Inflammatory macrophage (primary cell): ENCODE data around the gene KREMEN2.

ENCODE experiments used
- DNase-seq, 2 donors: peaks; one replicate each; pipeline ENCODE4 v3.0.0-alpha.2; 2020 to 2022

Gene KREMEN2

GRCh38 chr16:3004781-3005284, 40.8 kb downstream of the KREMEN2 start:
- peak in 1 of 2 donors; percentile 46 for DNase-seq

DNA sequence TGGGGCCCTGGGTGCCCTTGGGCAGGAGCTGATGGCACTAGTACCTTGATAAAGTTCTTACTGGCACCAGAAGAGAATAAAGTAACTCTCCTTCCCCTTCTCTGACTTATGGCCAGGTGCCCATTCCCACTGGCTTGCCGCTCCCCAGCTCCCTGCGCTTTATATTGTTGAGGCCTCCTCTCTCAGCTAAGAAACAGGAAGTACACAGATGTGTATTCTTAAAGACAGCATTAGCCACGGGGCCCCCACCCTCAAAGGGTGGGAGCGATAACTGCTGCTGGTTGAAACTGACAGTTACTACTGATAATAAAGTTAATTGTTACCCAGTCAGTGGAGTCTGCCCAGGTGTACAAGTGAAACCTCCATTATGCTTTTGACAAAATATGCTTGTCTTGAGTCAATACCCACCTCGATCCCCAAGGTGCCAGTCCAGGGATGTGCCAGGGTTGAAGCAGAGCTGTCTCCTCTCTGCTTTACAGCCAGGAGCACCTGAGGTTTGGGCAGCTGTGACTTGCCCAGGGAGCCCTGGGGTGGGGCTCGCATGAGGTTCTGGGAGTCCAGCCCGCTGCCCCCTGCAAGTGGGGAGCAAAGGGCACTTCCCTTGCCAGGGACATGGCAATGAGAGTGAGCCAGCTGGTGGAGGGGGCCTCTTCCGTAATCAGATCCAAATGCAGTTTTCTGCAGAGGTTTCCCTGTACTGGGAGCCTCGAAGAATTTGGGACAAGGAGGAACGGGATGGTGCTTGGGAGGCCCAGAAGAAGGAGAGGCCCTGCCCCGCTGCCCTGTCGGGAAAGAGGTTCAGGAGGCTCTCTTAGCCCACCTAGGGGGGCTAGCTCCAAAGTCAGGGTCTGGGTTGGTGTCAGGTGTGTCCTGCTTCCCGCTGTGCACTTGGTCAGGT, 43.2 kb downstream of the KREMEN2 start:
- DNase-seq, result peak; percentile 16 to 42

- DNase-seq, result peak; percentile 67 to 84
Measured at GRCh38 chr16:3007957-3008689, 44.0 kb downstream of the KREMEN2 start.

DNA sequence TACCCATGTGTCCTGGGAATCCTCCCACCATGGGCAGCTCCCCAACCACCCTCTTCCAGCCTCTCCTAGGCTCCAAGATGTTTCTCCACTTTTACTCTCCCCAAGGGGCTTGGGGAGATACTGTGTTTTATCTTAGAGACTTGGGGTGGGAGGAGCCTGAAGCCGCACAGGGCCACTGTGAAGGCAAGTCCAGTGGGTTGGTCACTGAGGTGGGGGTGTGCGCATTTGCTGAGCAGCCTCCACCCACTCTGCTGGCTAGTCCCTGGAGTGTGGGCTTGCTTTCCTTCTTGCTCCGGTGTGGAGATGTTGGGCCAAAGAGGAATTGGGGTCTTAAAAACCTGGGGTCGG, 44.6 kb downstream of the KREMEN2 start:
- peak in 1 of 2 donors; percentile 35 for DNase-seq

- no peak for DNase-seq
Measured at GRCh38 chr16:3009568-3010390, 45.7 kb downstream of the KREMEN2 start.

DNA sequence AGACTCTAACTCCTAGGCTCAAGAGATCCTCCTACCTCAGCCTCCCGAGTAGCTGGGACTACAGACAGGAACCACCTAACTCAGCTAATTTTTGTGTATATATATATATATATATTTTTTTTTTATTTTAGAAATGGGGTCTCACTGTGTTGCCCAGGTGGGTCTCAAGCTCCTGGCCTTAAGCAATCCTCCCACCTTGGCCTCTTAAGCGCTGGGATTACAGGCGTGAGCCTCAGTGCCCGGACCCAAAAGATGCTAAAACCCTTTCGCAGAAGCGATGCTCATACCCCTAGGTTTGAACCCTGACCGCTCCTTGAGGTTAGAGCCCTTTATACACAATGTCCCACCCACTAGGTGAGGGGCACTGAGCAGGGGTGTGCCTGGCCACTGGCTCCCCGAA, 46.4 kb downstream of the KREMEN2 start:
- DNase-seq, result no peak

DNA sequence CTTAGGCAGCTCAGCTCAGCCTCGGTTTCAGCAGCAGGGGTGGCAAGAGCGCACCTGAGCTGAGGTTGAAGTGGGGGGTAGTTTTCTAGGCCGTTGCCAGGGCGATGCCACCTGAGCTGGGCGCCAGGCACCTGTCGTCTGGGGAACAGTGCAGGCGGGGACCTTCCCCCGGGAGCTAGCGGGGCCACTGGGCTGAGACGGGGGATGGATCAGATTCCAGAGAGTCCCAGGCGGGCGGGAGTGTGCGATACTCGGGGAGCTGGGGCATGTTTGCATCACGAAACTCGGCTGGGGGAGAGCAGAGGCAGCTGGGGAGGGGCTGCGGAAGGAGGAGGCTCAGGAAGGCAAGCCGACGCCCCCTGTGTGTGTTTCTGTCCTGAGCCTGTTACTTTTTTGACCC, 48.2 kb downstream of the KREMEN2 start:
- no peak for DNase-seq

DNA sequence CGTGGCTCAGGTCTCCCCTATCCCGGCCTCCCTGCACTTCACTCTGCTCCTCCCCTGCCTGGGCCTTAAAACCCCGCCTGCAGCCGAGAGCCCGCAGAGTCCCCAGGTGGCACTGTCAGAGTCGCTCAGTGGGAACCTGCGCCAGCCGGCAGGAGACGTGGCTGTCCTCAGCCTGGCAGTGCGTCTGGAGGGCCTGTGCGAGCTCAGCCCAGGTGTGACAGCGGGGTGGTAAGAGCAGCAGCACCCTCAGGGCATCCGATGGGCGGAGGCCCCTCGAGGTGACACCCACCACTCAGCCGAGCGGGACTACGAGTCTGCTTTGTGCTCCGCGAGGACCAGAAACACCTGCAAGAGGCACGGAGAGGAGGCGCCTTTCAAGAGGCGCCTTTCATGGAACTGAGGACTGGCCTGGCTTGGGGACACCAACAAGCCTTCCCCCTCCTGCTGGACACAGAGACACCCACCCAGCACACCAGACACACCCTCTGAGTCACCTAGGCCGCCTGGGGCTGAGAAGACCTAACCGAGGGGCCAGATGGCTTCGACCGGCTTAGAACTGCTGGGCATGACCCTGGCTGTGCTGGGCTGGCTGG, 48.8 kb downstream of the KREMEN2 start, which contains the start of gene CLDN9:
Gene CLDN9 (plus strand): TSS at position 96 of the 593 bp plus-strand sequence. CDS start 440 bp downstream, at position 536.
- DNase-seq, result no peak

- no peak for DNase-seq
Measured at GRCh38 chr16:3013491-3013951, 49.4 kb downstream of the KREMEN2 start.

DNA sequence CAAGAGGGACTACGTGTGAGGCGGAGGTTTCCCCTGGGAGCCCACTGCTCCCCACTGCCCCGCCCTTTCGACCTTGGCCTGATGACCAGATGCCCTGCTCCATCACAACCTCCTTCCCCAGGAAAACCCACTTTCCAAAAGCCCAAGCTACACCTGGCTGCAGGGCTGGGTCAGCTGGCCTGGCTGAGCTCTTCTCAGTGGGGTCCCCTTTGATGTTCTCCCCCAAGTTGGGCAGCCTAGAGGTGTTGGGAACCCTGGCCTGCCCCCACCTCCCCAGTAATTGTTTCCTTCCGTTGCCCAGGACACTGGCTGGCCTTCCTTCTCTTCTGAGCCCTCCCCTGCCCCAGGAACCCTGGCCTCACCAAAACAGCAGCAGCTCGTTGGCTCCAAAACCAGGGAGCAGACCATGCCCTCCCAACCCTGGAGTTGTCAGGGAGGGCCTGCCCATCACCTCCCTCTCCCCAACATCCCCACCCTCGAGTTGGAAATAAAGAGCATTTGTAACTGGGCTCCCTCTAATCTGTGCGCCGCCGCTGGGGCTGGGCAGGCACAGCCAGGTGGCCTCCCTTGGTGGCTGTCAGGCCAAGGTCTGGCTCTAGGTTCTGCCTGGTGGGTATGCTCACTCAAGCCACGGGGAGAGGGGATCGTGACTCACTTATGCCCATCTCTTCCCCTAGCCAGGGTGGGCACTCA, 50.1 kb downstream of the KREMEN2 start:
- DNase-seq, result no peak

- DNase-seq, result no peak
Measured at GRCh38 chr16:3014971-3015370, 50.9 kb downstream of the KREMEN2 start.

- DNase-seq, result no peak
Measured at GRCh38 chr16:3015865-3016521, 51.9 kb downstream of the KREMEN2 start.

GRCh38 chr16:3017344-3017743, 53.3 kb downstream of the KREMEN2 start:
- no peak for DNase-seq
